K562 (cell line): ENCODE results near the gene HYAL3. TPM values are rescaled to one million over a fixed set of nuclear protein-coding genes. Genes with fewer than 3 reads are reported as not detected.

Experiments
- BCOR ChIP-seq: fragments of 450-650 bp; IDR thresholded peaks from 2 replicates; pipeline ENCODE4 v1.6.1; 2016
- CREB1 ChIP-seq, 2 experiments: sonication (generic) in 1 of 2; formaldehyde crosslinking in 1 of 2; IDR thresholded peaks; 2 replicates each; pipeline versions ENCODE4 v1.6.1 to v1.8.0; 2012 to 2022; ENCODE audit warnings: inconsistent platforms in 1 of 2, mild to moderate bottlenecking in 1 of 2, missing genetic modification reagents in 1 of 2, moderate library complexity in 1 of 2
- ELF4 ChIP-seq: fragments of 450-650 bp; formaldehyde crosslinking; IDR thresholded peaks from 2 replicates; pipeline ENCODE4 v1.4.0; 2022; ENCODE audit warnings: missing genetic modification characterization
- GABPB1 ChIP-seq: sonication (generic); formaldehyde crosslinking; IDR thresholded peaks from 2 replicates; pipeline ENCODE4 v1.8.0; 2022; ENCODE audit warnings: mild to moderate bottlenecking, missing genetic modification reagents
- HMGXB4 ChIP-seq: sonication (generic); formaldehyde crosslinking; IDR thresholded peaks from 2 replicates; pipeline ENCODE4 v1.8.1; 2023; ENCODE audit warnings: mild to moderate bottlenecking, missing genetic modification reagents
- MAX ChIP-seq: sonication (generic); formaldehyde crosslinking; IDR thresholded peaks from 2 replicates; pipeline ENCODE4 v1.9.0; 2022; ENCODE audit warnings: mild to moderate bottlenecking, missing genetic modification reagents
- MXI1 ChIP-seq: IDR thresholded peaks from 2 replicates; pipeline ENCODE4 v1.6.1; 2011; ENCODE audit warnings: low read depth, mild to moderate bottlenecking, improper control_type of control experiment, low read length
- NR4A1 ChIP-seq, 2 experiments: fragments of 250-450 bp in 1 of 2; fragments of 450-650 bp in 1 of 2; sonication (Bioruptor Pico) in 1 of 2; IDR thresholded peaks; 2 replicates each; pipeline versions ENCODE4 v1.4.0 to v1.6.1; 2016 to 2020; ENCODE audit warnings: mild to moderate bottlenecking in 2 of 2, missing compliant biosample characterization in 1 of 2, missing genetic modification characterization in 1 of 2, moderate library complexity in 1 of 2
- POLR2AphosphoS2 ChIP-seq: IDR thresholded peaks from 2 replicates; pipeline ENCODE4 v1.6.1; 2012; ENCODE audit warnings: low read length, improper control_type of control experiment
- RBM22 ChIP-seq: fragments of 200-400 bp; formaldehyde crosslinking; IDR thresholded peaks from 2 replicates; pipeline ENCODE4 v1.6.1; 2018; ENCODE audit warnings: low read length, low read depth; ENCODE audit not compliant: poor library complexity, severe bottlenecking
- SETDB1 ChIP-seq: IDR thresholded peaks from one replicate; pipeline ENCODE4 v1.6.1; 2012; ENCODE audit warnings: low read length, control low read depth, inconsistent platforms
- SIN3B ChIP-seq: fragments of 450-650 bp; IDR thresholded peaks from 2 replicates; pipeline ENCODE4 v1.6.1; 2017; ENCODE audit warnings: low read depth, mild to moderate bottlenecking, moderate library complexity
- SMC3 ChIP-seq: conservative IDR thresholded peaks from 2 replicates; pipeline ENCODE4 v1.6.1; 2011; ENCODE audit warnings: low read depth, low read length, improper control_type of control experiment; ENCODE audit not compliant: insufficient read depth
- SP1 ChIP-seq: sonication (generic); formaldehyde crosslinking; IDR thresholded peaks from 2 replicates; pipeline ENCODE4 v1.8.1; 2022; ENCODE audit warnings: mild to moderate bottlenecking, missing genetic modification reagents
- SUPT5H ChIP-seq: fragments of 450-650 bp; IDR thresholded peaks from 2 replicates; pipeline ENCODE4 v1.6.1; 2016
- ZNF586 ChIP-seq: fragments of 450-650 bp; formaldehyde crosslinking; conservative IDR thresholded peaks from 2 replicates; pipeline ENCODE4 v1.4.0; 2020; ENCODE audit warnings: mild to moderate bottlenecking, moderate library complexity
- polyA plus RNA-seq, 8 experiments: library from polyadenylated mRNA; depleted of rRNA in 4 of 8; stranded (reverse) in 5 of 8; unstranded in 3 of 8; fragments of >200 nt; fragmentation: Nextera tagmentation in 2 of 8; fragmentation: Illumina TruSeq in 1 of 8; extraction: Ambion mirVana in 2 of 8; extraction: Trizol in 1 of 8; gene quantifications; 2 replicates each; pipeline versions ENCODE4 v1.2.1 to v1.2.3, GENCODE V29; 2011 to 2014; ENCODE audit warnings: inconsistent platforms in 1 of 8, missing spikeins in 1 of 8
- total RNA-seq, 7 experiments: library from RNA; depleted of rRNA in 6 of 7; stranded (reverse); fragments of >200 nt in 6 of 7; fragmentation: Illumina TruSeq in 2 of 7; extraction: Trizol in 2 of 7; gene quantifications; 2 replicates each; pipeline versions ENCODE4 v1.2.1 to v1.2.3, GENCODE V29; 2011 to 2021; ENCODE audit warnings: low replicate concordance in 1 of 7
- TF ChIP-seq, protein P1 (sequence below): IDR thresholded peaks from 2 replicates; pipeline ENCODE4 v1.6.1; 2011; ENCODE audit warnings: borderline replicate concordance, low read depth, mild to moderate bottlenecking, moderate library complexity, low read length; ENCODE audit not compliant: insufficient read depth, poor library complexity, severe bottlenecking
- TF ChIP-seq, protein P2 (sequence below): fragments of 450-650 bp; IDR thresholded peaks from 2 replicates; pipeline ENCODE4 v1.6.1; 2017; ENCODE audit warnings: mild to moderate bottlenecking, moderate library complexity
- TF ChIP-seq, protein P3 (sequence below): fragments of 250-450 bp; sonication (Bioruptor Pico); IDR thresholded peaks from 2 replicates; pipeline ENCODE4 v1.9.0; 2021; ENCODE audit warnings: mild to moderate bottlenecking, inconsistent platforms

The HYAL3 gene
- total and polyA plus RNA-seq, 9 of the 15 experiments (the other 6 are each of a cell fraction or from before 2014, with no cell fraction given) = 0.38 to 9.1 (median 6.8) TPM

DNA sequence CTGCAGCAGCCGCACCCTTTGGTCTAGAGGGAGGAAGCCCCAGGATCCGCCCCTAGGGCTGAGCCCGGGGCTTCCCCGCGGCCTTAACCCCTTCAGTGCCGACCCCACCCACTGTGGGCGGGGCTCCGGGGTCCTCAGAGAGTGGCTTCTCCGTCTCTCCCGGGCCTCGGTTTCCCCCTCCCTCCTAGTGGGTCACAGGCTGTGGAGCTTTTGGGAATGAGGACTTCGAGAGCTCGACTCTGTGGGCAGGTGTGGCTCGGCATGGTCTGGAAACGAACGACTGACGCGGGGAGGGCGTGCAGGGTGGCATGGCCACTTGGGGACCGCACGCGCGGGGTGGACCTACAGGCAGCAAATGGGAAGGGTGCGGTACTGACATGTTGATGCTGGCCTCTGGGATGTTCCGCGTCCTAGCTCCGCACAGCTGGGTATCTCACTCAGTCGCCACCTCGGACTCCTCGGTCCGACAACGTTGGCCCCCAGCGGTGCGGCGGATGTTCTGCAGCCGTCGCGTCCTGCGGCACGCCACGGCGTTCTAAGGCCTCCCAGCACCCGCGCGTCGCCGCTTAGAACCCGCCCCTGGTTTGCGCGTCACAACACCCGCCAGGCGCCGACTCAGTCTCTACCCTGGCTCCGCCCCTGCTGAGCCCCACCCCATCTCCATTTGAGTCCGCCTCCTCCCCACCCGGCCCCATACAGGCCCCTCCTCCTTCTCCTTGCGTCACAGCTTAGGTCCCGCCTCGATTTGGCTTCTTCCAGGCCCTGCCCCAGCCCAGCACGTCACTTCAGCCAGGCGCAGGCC lies at the start of gene HYAL3, which contains the start of gene NAA80 (continued):
- TF ChIP-seq, protein P1, sequence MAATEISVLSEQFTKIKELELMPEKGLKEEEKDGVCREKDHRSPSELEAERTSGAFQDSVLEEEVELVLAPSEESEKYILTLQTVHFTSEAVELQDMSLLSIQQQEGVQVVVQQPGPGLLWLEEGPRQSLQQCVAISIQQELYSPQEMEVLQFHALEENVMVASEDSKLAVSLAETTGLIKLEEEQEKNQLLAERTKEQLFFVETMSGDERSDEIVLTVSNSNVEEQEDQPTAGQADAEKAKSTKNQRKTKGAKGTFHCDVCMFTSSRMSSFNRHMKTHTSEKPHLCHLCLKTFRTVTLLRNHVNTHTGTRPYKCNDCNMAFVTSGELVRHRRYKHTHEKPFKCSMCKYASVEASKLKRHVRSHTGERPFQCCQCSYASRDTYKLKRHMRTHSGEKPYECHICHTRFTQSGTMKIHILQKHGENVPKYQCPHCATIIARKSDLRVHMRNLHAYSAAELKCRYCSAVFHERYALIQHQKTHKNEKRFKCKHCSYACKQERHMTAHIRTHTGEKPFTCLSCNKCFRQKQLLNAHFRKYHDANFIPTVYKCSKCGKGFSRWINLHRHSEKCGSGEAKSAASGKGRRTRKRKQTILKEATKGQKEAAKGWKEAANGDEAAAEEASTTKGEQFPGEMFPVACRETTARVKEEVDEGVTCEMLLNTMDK = peak; percentile 38
- TF ChIP-seq, protein P2, sequence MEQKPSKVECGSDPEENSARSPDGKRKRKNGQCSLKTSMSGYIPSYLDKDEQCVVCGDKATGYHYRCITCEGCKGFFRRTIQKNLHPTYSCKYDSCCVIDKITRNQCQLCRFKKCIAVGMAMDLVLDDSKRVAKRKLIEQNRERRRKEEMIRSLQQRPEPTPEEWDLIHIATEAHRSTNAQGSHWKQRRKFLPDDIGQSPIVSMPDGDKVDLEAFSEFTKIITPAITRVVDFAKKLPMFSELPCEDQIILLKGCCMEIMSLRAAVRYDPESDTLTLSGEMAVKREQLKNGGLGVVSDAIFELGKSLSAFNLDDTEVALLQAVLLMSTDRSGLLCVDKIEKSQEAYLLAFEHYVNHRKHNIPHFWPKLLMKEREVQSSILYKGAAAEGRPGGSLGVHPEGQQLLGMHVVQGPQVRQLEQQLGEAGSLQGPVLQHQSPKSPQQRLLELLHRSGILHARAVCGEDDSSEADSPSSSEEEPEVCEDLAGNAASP = no peak
- TF ChIP-seq BCOR = 0 out of 2 replicates have a peak, but pooled peaks have one; percentile 45
- TF ChIP-seq HMGXB4 (CRISPR knock-in tag) = no peak
- TF ChIP-seq MAX (CRISPR knock-in tag) = peak; percentile 74
- TF ChIP-seq SETDB1 = no peak
- peak; percentile 68 for TF ChIP-seq POLR2AphosphoS2
- TF ChIP-seq NR4A1 (CRISPR knock-in tag; IDR thresholded peaks at IDR 0.05) = no peak
- TF ChIP-seq NR4A1 (tag; IDR thresholded peaks at IDR 0.05) = 0 out of 2 replicates have a peak, but pooled peaks have one; percentile 29
- TF ChIP-seq SUPT5H = peak; percentile 60
- 0 out of 2 replicates have a peak, but pooled peaks have one; percentile 6 for TF ChIP-seq SMC3
- peak; percentile 80 for TF ChIP-seq SP1 (CRISPR knock-in tag)
- peak; percentile 87 for TF ChIP-seq CREB1 (IDR thresholded peaks at IDR 0.05)
- peak; percentile 89 for TF ChIP-seq CREB1 (CRISPR knock-in tag; IDR thresholded peaks at IDR 0.05)
- no peak for TF ChIP-seq ELF4
- TF ChIP-seq GABPB1 (CRISPR knock-in tag) = no peak; the same call in 1 of the 2 replicates
- peak; percentile 50; the same call in 1 of the 2 replicates for TF ChIP-seq SIN3B
- TF ChIP-seq, protein P3, sequence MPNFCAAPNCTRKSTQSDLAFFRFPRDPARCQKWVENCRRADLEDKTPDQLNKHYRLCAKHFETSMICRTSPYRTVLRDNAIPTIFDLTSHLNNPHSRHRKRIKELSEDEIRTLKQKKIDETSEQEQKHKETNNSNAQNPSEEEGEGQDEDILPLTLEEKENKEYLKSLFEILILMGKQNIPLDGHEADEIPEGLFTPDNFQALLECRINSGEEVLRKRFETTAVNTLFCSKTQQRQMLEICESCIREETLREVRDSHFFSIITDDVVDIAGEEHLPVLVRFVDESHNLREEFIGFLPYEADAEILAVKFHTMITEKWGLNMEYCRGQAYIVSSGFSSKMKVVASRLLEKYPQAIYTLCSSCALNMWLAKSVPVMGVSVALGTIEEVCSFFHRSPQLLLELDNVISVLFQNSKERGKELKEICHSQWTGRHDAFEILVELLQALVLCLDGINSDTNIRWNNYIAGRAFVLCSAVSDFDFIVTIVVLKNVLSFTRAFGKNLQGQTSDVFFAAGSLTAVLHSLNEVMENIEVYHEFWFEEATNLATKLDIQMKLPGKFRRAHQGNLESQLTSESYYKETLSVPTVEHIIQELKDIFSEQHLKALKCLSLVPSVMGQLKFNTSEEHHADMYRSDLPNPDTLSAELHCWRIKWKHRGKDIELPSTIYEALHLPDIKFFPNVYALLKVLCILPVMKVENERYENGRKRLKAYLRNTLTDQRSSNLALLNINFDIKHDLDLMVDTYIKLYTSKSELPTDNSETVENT (CRISPR knock-in tag) = peak; percentile 53; the same call in 1 of the 2 replicates
- TF ChIP-seq MXI1 = no peak
- TF ChIP-seq ZNF586 = no peak
- TF ChIP-seq RBM22 = no peak
